Peyer's patch (tissue), 4 donors: ENCODE measurements around the gene LSR.

Source experiments
- POLR2A ChIP-seq, 2 donors: fragments of 450-650 bp; IDR thresholded peaks; one replicate each; pipeline ENCODE4 v1.5.1; 2017; ENCODE audit warnings: antibody characterized with exemption in 2 of 2, mild to moderate bottlenecking in 2 of 2, moderate library complexity in 2 of 2
- TF ChIP-seq, protein P1 (sequence below), 6 experiments: fragments of 450-650 bp in 4 of 6; fragments of 200-600 bp in 2 of 6; sonication (generic) in 1 of 6; IDR thresholded peaks; one replicate each; pipeline ENCODE4 v1.5.1; 2017 to 2019; ENCODE audit warnings: antibody characterized with exemption in 6 of 6, mild to moderate bottlenecking in 3 of 6, moderate library complexity in 1 of 6

DNA sequence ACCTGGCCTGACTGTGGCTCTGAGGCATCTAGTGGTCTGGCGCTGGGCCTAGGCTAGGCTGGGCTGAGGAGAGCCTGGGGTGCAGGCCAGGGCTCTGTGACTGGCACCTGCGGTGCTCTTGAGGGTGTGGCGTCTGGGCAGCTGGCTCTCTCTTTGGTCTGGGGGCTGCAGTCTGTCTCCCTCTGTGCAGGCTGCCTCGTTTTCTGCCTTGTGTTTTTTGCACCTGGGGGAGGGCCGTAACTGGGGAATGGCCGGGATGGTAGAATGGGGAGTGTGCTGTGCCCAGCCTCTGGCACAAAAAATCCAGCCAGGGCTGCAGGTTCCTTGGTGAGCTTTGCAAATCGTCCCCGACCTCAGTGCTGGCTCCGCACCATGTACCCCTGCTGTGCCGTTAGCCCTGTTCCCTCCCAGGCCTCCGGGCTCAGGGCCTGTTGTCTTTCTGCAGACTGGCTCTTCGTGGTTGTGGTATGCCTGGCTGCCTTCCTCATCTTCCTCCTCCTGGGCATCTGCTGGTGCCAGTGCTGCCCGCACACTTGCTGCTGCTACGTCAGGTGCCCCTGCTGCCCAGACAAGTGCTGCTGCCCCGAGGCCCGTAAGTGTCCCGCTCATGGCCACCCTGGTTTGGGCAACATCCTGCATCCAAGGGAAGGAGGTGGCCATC, 13.4 kb downstream of the LSR start:
- TF ChIP-seq, protein P1, sequence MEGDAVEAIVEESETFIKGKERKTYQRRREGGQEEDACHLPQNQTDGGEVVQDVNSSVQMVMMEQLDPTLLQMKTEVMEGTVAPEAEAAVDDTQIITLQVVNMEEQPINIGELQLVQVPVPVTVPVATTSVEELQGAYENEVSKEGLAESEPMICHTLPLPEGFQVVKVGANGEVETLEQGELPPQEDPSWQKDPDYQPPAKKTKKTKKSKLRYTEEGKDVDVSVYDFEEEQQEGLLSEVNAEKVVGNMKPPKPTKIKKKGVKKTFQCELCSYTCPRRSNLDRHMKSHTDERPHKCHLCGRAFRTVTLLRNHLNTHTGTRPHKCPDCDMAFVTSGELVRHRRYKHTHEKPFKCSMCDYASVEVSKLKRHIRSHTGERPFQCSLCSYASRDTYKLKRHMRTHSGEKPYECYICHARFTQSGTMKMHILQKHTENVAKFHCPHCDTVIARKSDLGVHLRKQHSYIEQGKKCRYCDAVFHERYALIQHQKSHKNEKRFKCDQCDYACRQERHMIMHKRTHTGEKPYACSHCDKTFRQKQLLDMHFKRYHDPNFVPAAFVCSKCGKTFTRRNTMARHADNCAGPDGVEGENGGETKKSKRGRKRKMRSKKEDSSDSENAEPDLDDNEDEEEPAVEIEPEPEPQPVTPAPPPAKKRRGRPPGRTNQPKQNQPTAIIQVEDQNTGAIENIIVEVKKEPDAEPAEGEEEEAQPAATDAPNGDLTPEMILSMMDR (IDR thresholded peaks at IDR 0.05) = no peak
- no peak for TF ChIP-seq POLR2A (IDR thresholded peaks at IDR 0.05)
